HG02870 (cell line): ENCODE data around the gene MAML1.

ENCODE experiments used
- ATAC-seq: cut with Tn5 transposase; IDR thresholded peaks from one replicate; pipeline ENCODE4 v1.9.1; 2021; ENCODE audit warnings: mild to moderate bottlenecking, moderate library complexity; ENCODE audit not compliant: unreplicated experiment

The MAML1 gene

DNA sequence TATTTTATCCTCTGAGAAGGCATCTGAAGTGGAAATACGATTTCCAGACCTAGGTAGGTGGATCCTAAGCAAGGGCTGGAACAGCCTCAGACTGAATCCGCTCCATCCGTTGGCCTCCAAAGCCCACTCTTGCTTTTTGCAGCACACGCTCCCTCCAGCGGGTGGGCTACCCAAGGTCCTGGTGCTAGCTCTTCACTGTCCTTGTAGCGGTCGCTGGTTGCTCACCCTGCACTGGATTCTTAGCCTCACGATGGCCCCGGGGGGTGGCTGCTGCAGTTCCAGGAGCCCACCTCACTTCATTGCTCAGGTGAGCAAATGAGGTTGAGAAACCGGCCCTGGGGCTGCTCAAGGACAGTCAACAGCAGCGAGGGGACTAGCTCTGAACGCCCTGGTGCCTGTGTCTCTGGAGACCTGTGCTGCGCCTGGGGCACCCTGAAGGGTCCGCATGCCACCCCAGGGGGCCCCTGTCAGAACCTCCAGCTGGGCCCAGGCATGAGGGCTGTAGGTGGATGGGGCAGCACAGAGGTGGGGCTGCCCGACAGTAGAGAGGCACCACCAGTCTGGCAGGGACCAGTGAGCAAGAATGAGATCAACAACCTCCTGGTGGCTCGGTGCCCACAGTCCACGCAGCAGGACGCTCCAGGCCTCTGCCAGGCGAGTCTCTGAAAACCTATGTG, 69.7 kb downstream of the MAML1 start:
- no peak for ATAC-seq

DNA sequence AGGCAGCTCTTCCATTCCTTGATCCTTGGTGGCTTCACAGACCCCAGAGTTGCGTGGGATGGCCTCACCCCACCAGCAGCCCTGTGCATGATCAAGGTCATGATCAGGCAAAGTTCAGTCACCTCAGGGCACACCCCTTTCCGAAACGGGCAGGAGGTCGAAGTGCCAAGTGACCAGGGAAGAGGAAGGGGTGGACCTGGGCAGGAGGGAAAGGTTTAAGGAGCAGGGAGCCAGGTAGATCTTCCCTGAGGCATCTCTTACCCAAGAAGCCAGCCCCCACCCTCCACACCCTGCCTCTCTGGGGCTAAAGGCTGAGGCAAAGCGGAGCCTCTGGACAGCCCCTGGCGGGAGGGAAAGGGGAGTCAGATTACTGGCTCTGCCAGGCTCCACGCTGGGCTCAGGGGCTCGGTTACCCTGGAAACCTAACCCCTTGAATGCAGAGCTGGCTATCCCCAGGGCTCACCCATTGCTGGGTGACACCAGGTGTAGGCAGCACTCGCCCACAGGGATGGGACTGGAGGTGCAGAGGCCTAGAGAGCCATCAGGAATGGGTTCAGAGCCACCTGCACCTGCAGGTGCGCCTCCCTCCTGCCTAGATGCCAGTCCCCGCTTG, 70.4 kb downstream of the MAML1 start:
- no peak for ATAC-seq

DNA sequence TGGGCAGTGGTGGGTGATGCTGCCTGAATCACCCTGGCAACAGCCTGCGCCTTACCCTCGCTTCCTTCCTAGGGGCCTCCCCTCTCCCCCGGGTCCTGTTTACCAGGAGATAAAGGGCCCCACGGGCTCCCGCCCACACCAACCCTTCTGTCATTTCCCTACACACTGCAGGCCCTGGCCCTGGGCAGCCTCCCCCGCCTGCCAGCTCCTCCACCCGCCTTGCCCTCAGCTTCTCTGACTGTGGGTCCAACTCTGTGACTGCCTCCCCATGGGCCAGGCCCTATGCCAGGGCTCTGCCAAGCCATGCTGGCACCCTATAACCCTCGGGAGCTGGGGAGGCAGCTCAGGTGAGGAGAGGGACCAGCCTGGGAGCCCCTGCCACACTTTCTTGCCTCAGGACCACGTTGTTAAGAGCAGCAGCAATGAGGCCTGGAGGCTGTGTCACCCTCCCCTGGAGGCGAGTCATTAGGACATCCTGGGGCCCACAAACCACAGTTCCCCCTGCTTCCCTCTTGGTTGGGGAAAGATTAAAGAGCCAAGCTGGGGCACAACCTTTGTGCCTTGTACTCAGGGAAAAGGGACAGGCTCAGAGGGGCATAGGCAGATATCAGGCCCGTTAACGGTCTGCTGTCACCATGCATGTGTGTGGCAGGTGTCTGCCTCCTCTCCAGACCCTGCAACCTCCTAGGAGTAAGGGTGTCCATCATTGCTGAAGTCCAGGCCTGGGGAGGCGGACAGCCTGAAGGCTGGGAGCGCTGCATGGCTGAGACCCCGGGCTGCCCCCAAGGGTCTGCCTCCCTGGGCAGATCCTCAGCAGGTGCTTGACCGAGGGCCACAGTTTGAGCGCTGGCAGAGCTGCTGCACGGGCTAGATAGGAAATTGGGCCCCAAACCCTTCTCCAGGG, 71.3 kb downstream of the MAML1 start:
- ATAC-seq, result no peak

DNA sequence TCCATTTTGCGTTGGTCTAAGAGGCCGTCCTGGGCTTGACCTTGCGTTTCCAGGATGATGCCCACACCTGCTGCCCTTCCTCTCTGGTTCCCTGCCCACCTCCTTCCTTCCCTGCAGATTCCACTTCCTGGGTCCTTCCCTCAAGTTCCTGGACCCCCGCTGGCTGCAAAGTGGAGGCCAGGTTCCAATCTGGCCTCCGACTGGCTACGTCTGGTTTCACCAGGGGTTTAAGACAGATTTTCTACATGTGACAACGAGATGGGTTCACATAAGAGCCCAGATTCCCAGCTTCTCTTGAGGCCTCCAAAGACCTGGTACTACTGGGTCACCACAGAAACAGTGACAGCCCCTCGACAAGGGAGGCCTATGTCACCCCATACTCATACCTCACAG, 71.9 kb downstream of the MAML1 start:
- ATAC-seq, result no peak

DNA sequence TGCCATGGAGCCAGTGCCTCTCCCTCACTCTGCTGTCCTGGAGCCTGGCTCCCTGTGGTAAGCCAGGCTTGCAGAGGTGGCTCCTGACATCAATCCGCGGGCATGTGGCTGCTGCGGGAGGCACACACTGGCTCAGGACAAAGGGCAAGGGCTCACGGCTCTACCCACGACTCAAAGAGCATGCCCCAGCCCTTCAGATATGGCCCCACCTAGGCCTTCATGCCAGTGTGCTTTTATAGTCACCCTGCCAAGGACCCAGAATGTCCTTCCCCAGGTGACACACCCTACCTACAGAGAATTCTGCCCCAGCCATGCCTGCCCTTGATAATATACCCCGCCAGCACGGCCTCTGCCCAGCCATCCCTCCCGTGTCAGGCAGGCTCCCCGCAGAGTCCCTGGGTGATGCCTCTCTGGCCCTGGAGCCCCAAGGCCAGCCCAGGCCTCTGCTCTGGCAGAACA, 72.5 kb downstream of the MAML1 start:
- ATAC-seq, result no peak

DNA sequence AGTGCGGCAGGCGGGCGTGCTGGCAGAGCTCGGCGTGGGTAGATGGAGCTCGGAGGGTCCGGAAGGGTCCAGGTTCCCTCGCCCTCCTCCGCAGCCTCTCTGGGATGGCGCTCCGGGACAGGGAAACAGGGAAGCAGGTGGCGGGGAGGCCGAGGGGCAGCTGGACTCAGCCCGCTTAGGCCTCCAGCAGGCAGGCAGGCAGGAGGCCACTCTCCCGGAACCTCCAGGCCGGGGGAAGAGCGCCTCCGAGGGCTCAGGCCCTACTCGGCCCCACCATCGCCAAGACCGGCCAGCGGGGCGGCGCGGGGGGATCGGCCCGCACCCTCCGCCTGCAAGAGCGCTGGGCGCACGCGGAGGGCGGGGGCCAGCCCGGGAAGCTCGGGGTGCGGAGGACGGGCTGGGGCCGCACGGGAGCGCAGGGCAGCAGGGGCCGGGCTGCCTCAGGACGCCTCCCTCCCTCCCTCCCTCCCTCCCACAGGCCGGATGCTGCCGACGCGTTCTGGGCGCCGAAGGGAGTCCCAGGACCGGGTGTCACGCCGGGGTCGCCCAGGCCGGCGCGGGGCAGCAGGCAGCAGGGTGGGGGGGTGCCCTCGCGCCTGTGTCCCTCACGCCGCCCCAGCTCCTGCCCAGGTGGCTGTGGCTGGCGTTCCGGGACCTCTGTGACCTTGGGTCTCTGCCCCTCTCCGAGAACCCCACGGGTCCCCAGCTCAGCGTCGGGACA, 73.1 kb downstream of the MAML1 start:
- ATAC-seq, result no peak

DNA sequence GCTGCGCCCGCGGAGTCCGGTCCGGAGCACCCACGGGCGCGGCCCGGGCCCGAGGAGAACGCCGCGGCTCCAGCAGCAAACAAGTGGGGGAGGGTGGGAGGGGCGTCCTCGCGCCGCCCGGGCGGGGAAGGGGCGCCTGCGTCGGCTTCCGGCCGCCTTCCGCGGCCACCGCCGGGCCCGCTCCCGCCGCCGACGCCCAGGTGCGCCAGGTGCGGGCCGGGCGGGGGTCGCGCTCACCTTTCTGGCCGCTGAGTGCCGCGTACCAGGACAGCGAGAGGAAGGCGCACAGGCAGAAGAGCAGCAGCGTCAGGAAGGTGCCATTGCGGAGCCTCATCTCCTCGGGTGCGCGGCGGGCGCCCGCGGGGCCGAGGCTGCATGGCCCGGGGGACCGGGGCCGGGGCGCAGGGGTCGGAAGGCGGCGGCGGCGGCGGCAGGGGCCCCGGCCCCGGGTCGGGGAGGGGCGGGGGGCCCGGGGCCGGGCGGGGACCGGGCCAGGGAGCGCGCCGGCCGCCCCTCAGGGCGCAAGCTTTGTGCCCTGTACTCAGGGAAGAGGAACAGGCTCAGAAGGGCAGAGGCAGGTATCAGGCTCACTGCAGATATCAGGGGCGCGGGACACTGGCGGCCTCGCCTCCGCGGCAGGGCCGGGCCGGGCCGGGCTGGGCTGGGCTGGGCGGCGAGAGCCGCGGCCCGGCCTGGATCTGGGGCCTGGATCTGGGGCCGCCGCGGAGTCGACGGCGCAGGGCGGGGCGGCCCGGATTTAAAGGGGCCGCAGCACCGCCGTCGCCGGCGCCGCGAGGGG, 73.8 kb downstream of the MAML1 start, which contains the start of gene MGAT4B:
TSS of gene MGAT4B (minus strand) at position 617 of the 799 bp plus-strand sequence. CDS start at position 334, 283 bp downstream.
- ATAC-seq, result peak; percentile 55

DNA sequence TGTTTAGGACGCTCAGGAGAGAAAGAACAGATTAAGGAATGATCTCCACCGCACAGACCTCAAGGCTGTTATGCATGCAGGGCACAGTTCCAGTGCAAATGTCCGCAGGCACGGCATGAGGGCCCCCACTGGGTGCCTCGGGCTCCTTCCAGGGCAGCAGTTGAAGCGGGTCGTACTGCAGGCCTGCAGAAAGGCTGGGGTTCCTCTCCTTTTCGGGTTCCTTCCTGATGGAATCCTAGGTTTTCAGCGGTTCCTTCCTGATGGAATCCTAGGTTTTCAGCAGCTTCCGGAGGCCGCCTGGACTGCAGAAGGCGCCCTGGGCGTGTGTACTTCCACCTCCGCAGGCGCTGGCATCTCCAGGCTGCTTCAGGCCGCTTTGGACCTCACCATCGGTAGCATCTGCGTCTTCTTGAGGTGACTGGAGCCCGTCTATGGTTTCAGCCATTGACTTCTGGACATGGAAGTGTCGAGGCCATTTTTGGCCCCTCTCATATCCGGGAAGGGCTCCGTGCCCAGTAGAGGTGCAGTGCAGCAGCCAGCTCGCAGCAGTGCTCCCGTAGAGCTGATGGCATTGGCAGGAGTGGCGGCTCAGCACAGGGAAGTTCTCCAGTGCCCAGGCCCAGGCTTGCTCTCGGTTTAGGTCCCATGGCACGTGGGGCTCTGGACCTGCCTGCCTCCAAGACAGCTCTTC, 79.7 kb downstream of the MAML1 start:
- ATAC-seq, result no peak

DNA sequence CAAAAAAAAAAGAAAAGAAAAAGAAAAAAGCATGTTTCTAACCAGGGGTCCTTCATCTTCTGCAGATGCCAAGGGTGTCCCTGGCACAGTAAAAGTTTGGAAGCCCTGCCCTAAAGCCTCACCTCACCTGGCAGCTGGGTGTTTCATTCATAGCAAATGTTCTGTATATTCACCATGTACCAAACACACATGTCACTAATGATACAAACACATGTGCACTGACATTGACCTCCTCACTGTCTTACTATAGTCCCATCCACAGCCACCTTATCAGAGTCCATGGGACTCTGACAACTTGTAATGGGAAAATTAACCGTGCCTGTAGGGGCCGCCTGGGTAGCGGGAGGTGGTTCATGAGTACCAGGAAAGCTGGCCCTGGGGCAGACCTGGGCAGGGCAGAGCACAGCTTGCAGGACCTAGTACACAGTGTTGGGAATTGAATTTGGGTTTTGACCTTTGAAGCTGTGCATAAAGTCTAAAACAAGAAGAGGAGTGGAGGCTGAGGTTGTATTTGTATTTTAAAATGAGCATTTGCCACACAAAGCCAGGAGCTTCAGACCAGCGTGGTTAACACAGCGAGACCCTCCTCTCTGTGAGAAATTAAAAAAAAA, 80.5 kb downstream of the MAML1 start:
- ATAC-seq, result no peak

DNA sequence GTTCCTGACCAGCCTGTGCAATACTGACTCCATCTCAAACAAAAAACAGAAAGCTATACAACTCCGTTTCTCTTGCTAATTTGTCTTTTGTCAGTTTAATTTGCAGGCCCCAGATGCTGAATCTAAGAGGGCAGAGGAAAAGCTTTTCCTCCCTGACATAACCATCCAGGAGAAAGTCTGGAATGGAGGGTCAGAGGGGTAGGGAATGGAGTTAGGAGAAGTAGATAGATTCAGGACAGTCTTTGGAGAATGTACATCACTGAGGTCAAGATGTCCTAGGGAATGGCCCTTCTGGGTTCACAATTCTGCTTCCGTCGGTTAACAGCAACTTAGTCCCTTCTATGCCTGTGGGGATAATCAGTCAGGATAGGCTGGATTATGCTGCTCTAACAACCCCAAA, 81.5 kb downstream of the MAML1 start:
- ATAC-seq, result no peak

DNA sequence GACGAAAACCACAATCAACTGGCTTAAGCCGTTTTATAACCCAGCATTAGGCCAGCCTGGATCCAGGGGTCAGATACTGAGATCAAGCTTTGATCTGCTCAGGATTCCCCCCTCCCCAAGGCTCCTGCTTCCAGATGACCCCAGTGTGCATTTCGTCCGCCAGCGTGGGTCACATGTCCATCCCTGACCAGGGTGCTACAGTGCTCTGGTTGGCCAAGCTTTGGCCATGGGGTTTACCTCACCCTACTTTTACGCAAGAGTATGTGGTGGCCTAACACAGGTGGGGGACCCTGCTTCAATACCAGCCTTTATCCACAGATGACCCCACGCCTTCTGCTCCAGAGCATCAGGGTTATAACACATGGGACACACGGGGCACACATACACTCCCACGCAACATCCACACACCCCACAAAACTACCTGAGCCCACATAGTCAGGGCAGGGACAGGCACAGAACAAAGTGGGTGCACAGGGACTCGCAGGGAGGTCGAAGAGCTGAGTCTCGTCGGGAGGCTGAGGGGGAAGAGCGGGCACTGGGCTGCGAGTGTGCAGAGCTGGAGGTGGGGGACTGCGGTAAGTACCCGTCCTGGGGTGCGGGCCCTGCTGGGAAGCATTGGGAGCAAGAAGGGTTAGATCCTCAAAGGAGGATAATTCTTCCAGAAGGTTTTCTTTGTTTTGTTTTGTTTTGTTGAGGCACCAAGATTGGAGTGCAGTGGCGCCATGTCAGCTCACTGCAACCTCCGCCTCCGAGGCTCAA, 83.0 kb downstream of the MAML1 start:
- no peak for ATAC-seq

DNA sequence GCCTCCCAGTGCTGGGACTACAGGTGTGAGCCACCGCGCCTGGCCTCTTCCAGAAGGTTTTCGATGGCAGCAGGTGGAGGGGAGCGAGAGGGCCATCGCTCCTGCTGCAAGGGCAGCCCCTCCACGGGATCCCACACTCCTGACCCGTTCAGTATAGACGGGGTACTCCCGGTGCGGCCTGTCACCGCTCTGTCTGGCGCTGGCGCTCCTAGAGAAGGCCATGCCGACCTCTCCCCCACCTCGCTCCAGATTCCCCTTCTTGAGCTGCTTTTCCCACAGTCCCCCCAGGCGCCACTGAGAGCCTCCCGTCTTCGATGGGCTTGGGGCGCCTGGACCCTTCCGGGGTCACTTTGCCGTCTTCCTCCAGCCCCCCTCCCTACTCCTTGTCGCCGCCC, 83.8 kb downstream of the MAML1 start:
- ATAC-seq, result no peak

DNA sequence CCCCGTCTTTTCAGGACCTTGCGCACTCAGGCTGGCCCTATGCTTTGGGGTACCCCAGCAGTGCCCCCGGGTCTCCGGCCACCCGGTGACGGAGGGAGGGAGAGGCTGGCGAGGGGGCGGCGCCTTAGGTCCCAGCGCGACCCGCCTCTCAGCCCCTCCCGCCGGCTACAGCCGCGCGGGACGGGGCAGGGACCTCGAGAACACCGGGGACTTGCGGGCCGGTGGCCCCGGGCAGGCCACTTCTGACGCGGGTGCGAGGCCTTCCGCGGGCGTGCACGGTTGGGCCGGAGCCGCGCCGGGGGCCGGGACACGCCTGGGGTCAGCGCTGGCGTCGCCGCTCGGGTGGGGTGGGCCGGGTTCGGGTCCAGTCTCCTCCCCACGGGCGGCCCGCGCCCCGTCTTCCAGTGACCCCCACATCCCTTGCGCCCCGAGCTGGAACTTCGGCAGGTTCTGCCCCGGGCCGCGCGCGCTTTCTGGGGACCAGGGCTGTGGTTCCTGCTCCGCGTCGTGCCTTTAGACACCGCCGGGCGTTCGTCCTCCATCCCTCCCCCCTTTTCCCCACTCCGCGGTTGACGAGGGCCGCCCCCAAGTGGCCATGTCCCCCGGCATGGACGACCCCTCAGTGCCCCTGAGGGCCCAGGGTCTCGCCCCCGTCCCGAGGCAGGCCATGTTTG, 84.3 kb downstream of the MAML1 start:
- no peak for ATAC-seq

DNA sequence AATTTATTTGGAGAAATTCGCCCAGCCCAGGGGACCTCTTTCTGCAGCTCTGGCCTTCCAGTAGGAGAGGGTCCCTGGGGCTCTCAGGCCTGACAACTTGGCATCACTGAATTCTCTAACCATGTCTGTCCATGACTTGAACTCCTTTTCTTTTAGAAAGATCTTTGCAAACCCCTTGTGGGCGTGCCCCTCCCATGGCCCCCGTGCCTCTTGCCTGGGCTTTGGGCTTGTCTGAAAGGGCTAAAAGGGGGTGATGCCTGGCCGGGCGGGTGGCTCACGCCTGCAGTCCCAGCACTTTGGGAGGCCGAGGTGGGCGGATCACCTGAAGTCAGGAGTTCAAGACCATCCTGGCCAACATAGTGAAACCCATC, 84.8 kb downstream of the MAML1 start:
- ATAC-seq, result no peak

DNA sequence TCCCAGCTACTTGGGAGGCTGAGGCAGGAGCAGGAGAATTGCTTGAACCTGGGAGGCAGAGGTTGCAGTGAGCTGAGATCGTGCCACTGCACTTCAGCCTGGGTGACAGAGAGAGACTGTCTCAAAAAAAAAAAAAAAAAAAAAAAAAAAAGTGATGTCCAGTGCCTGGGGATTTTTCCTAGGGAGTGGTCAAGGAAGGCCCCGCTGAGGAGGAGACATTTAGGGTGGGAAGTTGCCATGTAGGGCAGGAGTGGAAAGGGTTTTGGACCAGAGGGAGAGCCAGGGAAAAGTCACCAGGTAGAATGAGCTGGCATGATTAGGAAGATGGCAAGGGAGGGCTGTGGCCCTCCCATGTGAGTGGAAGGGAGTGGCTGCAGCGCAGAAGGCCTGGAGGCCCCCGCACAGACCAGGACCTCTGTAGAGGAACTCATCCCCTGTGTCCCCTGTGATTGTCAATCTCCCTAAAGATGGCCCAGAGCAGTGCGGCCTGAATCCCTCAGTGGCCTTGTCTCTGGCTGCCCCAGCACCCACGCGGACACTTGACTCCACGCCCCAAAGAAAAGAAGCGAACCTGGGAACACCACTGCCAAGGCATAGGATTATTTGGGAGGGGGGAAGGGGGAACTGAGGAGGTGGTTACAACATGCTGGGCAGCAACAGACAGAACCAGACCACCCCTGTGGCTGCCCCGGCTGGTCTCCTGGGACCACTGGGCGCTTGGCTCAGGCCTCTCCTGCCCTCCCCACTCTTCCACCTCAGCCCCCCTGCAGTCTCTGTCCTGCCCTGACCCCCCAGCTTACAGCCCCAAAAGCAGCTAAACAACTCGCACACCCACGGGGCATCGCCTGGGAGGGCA, 85.5 kb downstream of the MAML1 start:
- ATAC-seq, result no peak

DNA sequence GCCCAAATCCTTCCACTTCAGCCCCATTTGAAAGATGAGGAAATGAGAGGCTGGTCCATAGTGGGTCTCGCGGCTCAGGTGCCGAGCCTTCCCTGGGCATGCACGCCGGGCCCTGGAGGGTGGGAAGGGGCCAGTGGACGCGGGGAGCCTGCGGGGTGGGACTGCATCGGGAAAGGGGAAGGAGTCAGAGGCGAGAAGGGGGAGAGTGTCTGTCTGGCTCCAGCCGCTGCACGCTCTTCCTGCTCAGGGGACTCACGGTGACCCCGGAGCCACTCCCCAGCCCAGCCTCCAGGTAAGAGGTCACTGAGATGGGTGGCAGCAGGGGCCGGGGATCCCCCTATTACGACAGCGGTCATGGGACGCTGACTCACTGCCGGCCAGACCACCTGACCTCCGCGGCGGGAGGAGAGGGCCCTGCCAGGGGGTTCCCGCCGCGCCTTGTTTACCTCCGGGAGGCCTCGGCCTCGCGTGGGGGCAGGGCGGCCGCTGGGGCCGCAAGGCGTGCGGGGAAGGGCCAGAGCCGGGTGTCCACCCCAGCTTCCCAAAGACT, 86.2 kb downstream of the MAML1 start:
- peak; percentile 58 for ATAC-seq
